ENCODE measurements around the gene CCR9.

CCR9 gene

DNA sequence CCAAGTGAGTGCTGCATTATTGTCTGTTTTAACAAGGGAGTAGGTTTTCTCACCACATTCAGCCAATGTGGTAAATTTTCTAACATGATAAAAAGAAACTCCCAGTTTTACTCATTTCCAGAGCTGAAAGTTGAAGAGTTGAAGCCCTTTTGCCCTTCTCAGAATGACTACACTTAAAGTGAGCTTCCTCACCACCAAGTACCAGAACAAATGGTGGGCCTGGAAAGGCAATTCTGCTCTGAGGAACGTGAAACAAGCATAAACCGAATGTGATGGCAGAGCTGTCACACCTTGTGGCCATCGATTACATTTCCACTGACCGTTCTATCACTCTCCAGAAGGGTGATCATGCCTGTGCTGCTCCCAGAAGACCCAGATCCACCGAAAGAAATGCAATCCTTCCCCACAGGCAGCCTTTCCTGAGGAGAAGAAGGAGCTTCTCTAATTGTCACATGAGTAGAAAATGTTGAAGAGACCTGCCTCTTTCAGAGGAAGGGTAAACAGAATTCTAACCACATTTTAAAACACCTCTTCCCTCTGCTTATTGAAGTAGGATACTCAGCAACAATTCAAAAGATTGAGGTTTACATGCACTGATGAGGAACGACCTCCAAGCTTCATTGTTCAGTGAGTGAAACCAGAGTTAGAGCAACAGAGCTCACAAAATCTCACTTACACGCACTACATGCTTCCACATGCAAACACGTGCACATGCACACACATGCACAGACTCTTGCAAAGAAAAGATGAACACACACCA is 21.4 kb upstream of the CCR9 start:
- Histone ChIP-seq H3K27me3 (ENCODE audit: low read length) (no peaks in the 10 kb centered on the region), H3K27ac (ENCODE audit: low read depth, low read length) (no peak overlapping the region), H4K20me1 (ENCODE audit: low read depth, low read length) (no peaks in the 10 kb centered on the region), H3K9me3 (ENCODE audit: insufficient read depth, low read length) (no peaks in the 10 kb centered on the region), H3K9me2 (replicated peaks; ENCODE audit: insufficient read depth, low read length) (no peaks in the 10 kb centered on the region), H3K4me3 (ENCODE audit: insufficient read depth, low read length, poor library complexity, severe bottlenecking) (no peak overlapping the region), H3K9ac (ENCODE audit: low read length) (no peak overlapping the region), H3K79me2 (ENCODE audit: insufficient read depth, low read length) (no peaks in the 10 kb centered on the region), H2AFZ (ENCODE audit: low read depth, low read length, severe bottlenecking) (no peak overlapping the region), H3F3A (ENCODE audit: insufficient read depth) (no peaks in the 10 kb centered on the region), H3K36me3 (ENCODE audit: low read length) (no peaks in the 10 kb centered on the region), H3K4me2 (ENCODE audit: low read depth, low read length, poor library complexity, severe bottlenecking) (no peak overlapping the region)
- TF ChIP-seq, protein P1, sequence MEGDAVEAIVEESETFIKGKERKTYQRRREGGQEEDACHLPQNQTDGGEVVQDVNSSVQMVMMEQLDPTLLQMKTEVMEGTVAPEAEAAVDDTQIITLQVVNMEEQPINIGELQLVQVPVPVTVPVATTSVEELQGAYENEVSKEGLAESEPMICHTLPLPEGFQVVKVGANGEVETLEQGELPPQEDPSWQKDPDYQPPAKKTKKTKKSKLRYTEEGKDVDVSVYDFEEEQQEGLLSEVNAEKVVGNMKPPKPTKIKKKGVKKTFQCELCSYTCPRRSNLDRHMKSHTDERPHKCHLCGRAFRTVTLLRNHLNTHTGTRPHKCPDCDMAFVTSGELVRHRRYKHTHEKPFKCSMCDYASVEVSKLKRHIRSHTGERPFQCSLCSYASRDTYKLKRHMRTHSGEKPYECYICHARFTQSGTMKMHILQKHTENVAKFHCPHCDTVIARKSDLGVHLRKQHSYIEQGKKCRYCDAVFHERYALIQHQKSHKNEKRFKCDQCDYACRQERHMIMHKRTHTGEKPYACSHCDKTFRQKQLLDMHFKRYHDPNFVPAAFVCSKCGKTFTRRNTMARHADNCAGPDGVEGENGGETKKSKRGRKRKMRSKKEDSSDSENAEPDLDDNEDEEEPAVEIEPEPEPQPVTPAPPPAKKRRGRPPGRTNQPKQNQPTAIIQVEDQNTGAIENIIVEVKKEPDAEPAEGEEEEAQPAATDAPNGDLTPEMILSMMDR (IDR thresholded peaks at IDR 0.05; ENCODE audit: insufficient read depth, low read length, poor library complexity, severe bottlenecking) = no peak
- TF ChIP-seq EZH2phosphoT487 (conservative IDR thresholded peaks at IDR 0.05; ENCODE audit: low read length) = no peak

- Histone ChIP-seq H3K4me2 (ENCODE audit: low read depth, low read length, poor library complexity, severe bottlenecking) (no peak overlapping the region), H3K4me3 (ENCODE audit: insufficient read depth, low read length, poor library complexity, severe bottlenecking) (no peak overlapping the region), H4K20me1 (ENCODE audit: low read depth, low read length) (no peaks in the 10 kb centered on the region), H3K36me3 (ENCODE audit: low read length) (no peaks in the 10 kb centered on the region), H3K9ac (ENCODE audit: low read length) (no peak overlapping the region), H3K27ac (ENCODE audit: low read depth, low read length) (no peak overlapping the region), H3K9me3 (ENCODE audit: insufficient read depth, low read length) (no peaks in the 10 kb centered on the region), H3F3A (ENCODE audit: insufficient read depth) (no peaks in the 10 kb centered on the region), H3K27me3 (ENCODE audit: low read length) (no peaks in the 10 kb centered on the region), H3K9me2 (replicated peaks; ENCODE audit: insufficient read depth, low read length) (no peaks in the 10 kb centered on the region), H3K79me2 (ENCODE audit: insufficient read depth, low read length) (no peaks in the 10 kb centered on the region), H2AFZ (ENCODE audit: low read depth, low read length, severe bottlenecking) (no peak overlapping the region)
- no peak for TF ChIP-seq EZH2phosphoT487 (conservative IDR thresholded peaks at IDR 0.05; ENCODE audit: low read length)
- TF ChIP-seq, protein P1 (IDR thresholded peaks at IDR 0.05; ENCODE audit: insufficient read depth, low read length, poor library complexity, severe bottlenecking) = no peak
These were observed 20.8 kb upstream of the CCR9 start for GRCh38 chr3:45865563-45865962.

DNA sequence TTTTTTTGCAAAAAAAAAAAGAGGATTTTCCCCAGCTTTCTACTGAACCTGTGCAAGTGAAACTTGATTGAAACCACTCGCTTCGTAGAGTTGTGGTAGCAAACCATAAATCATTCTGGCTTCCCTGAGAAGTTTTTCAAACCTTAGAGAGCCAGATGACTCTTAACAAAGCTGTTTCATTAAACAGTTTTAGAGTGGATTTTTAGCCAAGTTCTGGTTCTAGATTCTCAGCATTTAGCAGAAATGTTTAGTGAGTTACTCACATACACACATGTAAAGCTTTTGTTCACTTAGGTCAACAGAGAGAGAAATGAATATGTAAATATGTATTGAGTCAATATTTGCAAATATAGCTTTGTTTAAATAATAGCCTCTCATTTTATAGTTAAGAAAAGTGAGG is 18.1 kb upstream of the CCR9 start:
- Histone ChIP-seq H3K9me3 (ENCODE audit: insufficient read depth, low read length) (no peaks in the 10 kb centered on the region), H2AFZ (ENCODE audit: low read depth, low read length, severe bottlenecking) (no peak overlapping the region), H3K27me3 (ENCODE audit: low read length) (no peaks in the 10 kb centered on the region), H3K9me2 (replicated peaks; ENCODE audit: insufficient read depth, low read length) (no peaks in the 10 kb centered on the region), H3K36me3 (ENCODE audit: low read length) (no peaks in the 10 kb centered on the region), H3K79me2 (ENCODE audit: insufficient read depth, low read length) (no peaks in the 10 kb centered on the region), H3K27ac (ENCODE audit: low read depth, low read length) (no peak overlapping the region), H4K20me1 (ENCODE audit: low read depth, low read length) (no peaks in the 10 kb centered on the region), H3K4me2 (ENCODE audit: low read depth, low read length, poor library complexity, severe bottlenecking) (no peak overlapping the region), H3F3A (ENCODE audit: insufficient read depth) (no peaks in the 10 kb centered on the region), H3K9ac (ENCODE audit: low read length) (no peak overlapping the region), H3K4me3 (ENCODE audit: insufficient read depth, low read length, poor library complexity, severe bottlenecking) (no peak overlapping the region)
- TF ChIP-seq, protein P1 (IDR thresholded peaks at IDR 0.05; ENCODE audit: insufficient read depth, low read length, poor library complexity, severe bottlenecking) = no peak
- TF ChIP-seq EZH2phosphoT487 (conservative IDR thresholded peaks at IDR 0.05; ENCODE audit: low read length) = no peak
